GM12891 (cell line): ENCODE measurements around the gene RCE1.

Experiments
- POLR2A ChIP-seq: IDR thresholded peaks from 2 replicates; pipeline ENCODE4 v1.6.1; 2011; ENCODE audit warnings: low read depth, low read length, control low read depth
- POLR2AphosphoS5 ChIP-seq: IDR thresholded peaks from 2 replicates; pipeline ENCODE4 v1.6.1; 2011; ENCODE audit warnings: low read depth, low read length, control low read depth
- SPI1 ChIP-seq: IDR thresholded peaks from 2 replicates; pipeline ENCODE4 v1.6.1; 2011; ENCODE audit warnings: low read depth, low read length, control low read depth
- TAF1 ChIP-seq: IDR thresholded peaks from 2 replicates; pipeline ENCODE4 v1.6.1; 2011; ENCODE audit warnings: low read depth, low read length, control low read depth

DNA sequence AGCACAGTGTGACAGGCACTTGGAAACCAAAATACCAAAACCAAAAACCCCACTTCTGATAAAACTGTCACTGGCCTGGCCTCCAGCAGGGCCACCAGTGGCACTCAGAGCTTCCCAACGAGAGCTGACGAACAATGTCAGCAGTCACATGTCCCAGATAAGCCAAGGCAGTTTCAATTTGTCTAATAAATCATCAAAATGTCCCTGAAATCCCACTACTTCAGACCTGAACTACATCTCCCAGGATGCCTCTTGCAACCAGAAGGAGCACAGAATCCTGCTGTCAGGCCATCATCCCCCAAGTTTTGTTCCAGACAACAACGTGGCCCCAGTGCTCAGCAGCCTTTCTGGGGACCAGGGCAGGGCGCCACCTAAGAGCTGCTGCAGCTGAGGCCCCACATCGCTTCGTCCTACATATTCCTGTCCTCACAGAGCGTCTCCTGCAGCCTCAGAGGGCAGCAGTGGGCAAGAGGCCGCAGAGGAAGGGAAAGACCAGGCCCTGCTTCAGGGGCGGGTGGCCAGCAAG, 38.7 kb downstream of the RCE1 start:
- TF ChIP-seq POLR2A (no peak), SPI1 (no peak), POLR2AphosphoS5 (no peak), TAF1 (no peak)
